CD4-positive, alpha-beta T cell treated with Interleukin-2 at 100 ng/mL for 4 hours (primary cell): ENCODE results near the gene PHTF2.
A peak's percentile ranks its signal among the peaks of the same experiment; 100 is the strongest.

Source experiments
- DNase-seq: peaks from one replicate; pipeline ENCODE4 v3.0.0-alpha.2; 2020; ENCODE audit warnings: low spot score

PHTF2 gene

DNA sequence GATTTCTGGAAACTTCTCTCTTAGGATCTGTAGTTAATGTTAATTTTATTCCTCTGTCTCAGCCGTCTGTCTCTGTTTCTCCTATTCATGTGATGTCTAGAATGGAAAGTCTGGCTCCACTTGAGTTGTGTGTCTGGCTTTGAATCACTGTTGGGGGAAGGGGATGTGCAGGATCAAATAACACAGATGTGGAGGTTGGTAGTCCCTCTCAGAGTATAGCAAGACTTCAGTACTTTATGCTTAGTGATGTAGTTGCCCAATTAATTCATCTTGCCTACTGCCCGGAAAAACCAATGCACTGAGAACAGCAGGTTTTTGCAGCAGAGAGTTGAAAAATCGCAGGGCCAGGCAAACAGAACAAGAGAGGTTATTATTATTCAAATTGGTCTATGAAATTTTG, 79.2 kb downstream of the PHTF2 start:
- no peak for DNase-seq

DNA sequence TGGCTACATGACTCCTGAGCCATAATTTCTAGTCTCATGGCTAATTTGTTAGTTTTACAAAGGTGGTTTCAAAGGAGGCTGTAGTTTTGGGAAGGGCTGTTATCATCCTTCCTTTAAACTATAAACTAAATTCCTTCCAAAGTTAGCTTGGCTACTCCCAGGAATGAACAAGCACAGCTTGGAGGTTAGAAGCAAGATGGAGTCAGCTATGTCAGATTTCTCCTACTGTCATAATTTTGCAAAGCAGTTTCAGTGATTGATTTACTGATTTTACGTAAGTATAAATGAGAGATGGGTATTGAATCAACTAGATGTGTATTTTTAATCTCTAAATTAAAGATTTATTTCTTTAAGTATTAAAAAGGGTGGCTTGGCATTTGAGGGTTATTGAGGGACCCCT, 79.9 kb downstream of the PHTF2 start:
- DNase-seq: no peak

DNA sequence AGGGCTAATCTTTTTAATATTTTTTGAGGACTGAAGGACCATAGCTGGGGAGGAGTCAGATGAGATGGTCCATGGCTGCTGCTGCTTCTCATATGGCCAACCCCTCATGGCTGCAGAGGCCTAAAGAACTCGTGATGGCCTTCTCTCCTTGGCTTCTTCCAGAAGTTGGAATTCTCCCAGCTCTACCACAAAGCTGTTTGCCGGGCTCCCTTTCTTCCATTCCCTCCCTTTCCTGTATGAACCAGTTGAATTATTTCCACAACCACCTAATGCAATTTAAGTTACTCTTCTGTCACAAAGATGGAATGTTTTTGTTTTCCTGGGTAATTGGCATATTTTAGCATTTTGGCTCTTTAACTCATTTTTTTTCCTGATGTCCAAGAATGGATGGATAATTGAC, 80.7 kb downstream of the PHTF2 start:
- no peak for DNase-seq

- DNase-seq: no peak
Observed at GRCh38 chr7:77881871-77882270, 83.3 kb downstream of the PHTF2 start.

DNA sequence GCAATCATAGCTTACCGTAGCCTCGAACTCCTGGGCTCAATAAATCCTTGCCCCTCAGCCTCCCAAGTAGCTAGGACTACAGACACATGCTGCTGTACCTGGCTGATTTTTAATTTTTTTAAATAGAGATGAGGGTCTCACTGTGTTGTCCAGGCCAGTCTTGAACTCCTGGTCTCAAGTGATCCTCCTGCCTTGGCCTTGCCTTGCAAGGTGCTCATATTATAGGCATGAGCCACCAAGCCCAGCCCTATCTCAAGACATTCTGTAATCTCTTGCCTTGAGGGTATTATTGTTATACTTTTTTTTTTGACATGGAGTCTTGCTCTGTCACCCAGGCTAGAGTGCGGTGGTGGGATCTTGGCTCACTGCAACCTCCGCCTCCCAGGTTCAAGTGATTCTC, 86.6 kb downstream of the PHTF2 start:
- no peak for DNase-seq

- no peak for DNase-seq
Observed at GRCh38 chr7:77887567-77887966, 89.0 kb downstream of the PHTF2 start.

GRCh38 chr7:77888998-77889397, 90.4 kb downstream of the PHTF2 start:
- DNase-seq: no peak

GRCh38 chr7:77893813-77894212, 95.2 kb downstream of the PHTF2 start:
- DNase-seq: no peak

GRCh38 chr7:77894574-77895091, 96.1 kb downstream of the PHTF2 start:
- no peak for DNase-seq

- DNase-seq: no peak
Observed at GRCh38 chr7:77895905-77896304, 97.3 kb downstream of the PHTF2 start.

DNA sequence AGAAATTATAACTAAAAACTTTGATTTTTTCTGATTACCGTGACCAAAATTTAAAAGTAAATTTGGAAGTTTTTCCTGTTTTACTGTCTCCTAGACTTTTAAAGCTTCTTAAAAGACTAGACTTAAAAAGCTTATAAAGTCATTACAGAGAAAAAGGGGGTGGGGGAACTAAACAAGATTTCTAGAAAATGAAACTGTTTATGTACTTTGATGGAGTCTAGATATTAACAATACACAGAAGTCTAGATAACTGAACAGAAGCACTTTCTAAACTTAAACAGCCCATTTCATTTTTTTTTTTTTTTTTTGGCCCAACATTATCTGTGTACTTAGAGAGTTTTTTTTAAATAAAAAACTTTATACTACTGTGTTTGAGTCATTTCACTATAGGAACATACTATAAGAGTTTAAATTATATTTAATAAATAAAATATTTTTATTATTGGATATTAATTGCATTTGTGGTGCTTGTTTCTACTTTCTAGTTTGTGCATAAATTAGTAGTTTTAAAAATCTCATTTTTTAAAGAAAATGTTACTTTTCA, 98.5 kb downstream of the PHTF2 start:
- DNase-seq: no peak

- no peak for DNase-seq
Observed at GRCh38 chr7:77899516-77899915, 100.9 kb downstream of the PHTF2 start.

DNA sequence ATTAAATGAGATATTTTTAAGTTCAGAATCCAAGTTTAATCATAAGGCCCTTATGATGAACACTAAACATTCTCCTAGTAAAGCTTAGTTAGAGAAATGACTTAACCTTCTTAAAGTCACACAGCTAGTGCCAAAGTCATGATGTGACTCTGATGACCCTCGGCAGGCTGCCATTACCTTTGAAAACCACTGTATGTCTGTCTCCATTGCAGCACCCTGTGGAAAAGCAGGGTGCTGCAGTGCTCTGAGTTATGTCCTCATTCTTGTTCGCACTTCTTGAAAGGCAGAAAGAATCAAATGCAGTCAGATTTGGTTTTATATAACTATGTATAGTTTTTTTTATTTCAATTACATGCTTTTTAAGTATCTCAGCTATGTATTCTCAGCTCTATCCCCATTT, 105.0 kb downstream of the PHTF2 start:
- peak; percentile 11 for DNase-seq

DNA sequence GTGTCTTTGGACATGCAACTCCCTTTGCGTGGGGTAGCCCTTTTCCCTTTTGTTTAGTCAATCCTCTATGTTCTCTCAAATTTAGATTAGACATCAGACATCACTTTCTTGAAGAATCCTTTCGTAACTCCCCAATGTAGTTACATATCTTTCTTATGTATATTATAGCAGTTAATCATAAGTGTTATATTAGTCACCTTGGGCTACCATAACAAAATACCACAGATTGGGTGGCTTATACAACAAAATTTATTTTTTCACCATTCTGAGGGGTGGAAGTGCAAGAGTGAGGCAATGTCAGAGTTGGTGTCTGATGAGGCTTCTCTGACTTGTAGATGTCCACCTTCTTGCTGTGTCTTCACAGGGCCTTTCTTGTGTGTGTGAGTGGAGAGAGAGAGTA, 105.7 kb downstream of the PHTF2 start:
- no peak for DNase-seq

- DNase-seq: no peak
Observed at GRCh38 chr7:77907281-77907680, 108.7 kb downstream of the PHTF2 start.

DNA sequence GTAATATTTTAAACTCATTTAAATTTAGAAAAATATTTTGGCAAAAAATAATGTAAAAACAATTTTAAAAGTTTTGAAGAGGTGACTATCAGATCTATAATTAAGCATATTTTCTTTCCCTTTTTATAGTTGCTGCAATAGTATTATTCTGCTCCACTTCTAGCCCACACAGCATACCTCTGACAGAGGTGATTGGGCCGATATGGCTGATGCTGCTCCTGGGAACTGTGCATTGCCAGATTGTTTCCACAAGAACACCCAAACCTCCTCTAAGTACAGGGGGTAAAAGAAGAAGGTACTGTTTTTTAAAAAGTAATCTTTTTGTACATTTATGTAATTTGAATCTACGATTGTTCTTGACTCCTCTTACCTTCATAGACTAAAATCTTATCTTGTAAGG, 110.1 kb downstream of the PHTF2 start:
- DNase-seq: no peak

GRCh38 chr7:77910124-77910523, 111.6 kb downstream of the PHTF2 start:
- DNase-seq: no peak

DNA sequence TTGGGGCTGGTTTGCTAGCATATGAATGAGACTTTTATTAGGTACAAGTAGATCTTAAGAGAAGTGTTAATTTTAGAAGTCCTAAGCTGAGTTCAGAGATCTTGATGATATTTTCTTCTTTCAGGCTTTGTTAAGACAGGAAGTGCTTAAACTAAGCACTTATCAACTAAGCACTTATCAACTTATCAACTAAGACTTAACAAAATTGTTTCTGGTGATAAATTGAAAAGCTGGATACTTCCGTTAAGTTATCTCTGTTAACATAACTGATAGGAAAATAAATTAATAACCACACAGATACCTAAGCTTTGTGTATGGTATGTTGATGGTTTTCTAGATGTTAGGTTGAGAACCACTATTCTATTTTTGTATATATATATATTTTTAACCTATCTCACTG, 113.7 kb downstream of the PHTF2 start:
- DNase-seq: no peak

GRCh38 chr7:77913977-77914607, 115.5 kb downstream of the PHTF2 start:
- DNase-seq: no peak

- DNase-seq: no peak
Observed at GRCh38 chr7:77917500-77918262, 119.1 kb downstream of the PHTF2 start.

- no peak for DNase-seq
Observed at GRCh38 chr7:77918676-77919075, 120.1 kb downstream of the PHTF2 start.

GRCh38 chr7:77923419-77923818, 124.8 kb downstream of the PHTF2 start:
- DNase-seq: no peak

DNA sequence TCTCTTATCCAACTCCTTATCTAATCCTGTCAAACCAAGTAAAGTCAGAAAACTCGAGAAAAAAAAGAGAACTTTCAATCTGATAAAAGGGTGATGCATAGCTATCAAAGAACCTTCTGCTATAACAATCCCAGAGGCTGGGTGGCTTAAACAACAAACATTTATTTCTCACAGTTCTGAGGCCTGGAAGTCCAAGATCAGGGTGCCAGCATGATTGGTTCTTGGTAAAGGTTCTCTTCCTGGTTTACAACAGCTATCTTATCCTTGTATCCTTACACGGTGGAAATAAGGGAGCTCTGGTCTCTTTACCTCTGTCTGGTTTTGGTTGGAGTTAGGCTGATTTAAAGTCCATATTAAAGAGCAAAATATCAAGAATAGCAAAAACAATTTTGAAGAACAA, 131.9 kb downstream of the PHTF2 start:
- DNase-seq: no peak
